Glomerular visceral epithelial cell (primary cell): Measurements from ENCODE around the gene ASB4.
"Not testable (repeated sequence)": the region's sequence is repeated elsewhere in the genome, so short reads cannot be mapped to it uniquely, and the experiment has no call there.

Experiments
- DNase-seq: peaks from one replicate; pipeline ENCODE4 v3.0.0-alpha.2; 2016; ENCODE audit errors: extremely low spot score

ASB4 gene

DNA sequence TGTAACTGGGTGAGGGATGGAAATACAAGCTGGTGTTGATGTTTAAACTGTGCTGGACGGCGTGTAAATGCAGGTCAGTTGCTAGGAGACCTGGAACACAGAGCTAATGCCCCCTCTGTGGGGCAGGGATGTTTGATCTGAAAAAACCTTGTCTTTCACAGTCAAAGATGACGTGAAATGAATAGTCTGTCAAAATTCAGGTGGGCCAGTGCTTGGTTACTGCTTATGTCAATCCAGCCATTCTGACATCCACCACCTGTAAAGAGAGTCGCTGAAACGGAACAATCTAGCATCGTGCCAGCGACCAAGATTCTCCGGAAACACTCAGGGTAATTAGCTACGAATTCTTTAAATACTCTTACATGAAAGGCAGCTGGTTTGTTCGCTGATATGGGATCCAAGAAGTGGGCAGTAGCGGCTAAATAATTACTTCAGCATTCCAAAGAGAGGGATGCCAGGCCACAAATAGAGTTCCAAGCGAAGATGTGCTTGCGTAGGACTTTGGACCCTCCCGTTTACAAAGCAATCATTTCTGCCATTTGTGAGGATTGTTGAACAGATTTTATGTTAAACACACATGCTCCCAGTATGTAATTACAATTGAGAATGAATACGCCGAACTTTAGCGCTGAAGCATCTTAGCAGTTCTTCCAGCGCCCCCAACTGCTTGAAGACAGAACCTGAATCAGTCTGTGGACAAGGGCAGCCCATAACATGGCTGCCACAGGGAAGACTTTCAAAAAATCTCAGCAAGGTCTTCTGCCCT is 7.3 kb upstream of the ASB4 start:
- peak; percentile 46 for DNase-seq

DNA sequence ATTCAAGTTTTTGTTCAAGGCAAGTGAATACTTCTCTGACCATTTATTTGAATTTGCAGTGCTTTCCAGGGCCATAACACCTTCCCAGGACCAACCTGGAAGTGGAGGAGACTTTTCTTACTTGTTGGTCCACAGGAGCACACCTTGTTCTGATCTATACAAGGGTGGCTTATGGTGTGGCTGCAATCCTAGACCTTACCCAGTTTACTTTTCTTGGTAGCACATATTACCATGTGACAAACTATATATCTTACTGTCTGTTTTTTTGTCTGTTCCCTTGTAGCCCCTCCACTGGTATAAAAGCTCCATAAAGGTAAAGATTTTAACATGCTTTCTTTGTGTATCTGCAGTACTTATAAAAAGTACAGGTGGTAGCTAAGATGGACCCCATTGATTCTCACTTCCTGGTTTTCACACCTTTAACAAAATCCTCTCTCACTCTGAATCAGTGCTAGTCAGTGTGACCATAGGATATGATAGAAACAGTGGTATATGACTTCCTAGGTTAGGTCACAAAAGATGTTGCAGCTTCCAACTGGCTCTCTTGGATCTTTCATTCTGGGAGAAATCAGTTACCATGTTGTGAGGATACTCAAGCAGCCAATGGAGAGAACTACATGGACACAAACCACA is 5.6 kb upstream of the ASB4 start:
- DNase-seq = no peak

DNA sequence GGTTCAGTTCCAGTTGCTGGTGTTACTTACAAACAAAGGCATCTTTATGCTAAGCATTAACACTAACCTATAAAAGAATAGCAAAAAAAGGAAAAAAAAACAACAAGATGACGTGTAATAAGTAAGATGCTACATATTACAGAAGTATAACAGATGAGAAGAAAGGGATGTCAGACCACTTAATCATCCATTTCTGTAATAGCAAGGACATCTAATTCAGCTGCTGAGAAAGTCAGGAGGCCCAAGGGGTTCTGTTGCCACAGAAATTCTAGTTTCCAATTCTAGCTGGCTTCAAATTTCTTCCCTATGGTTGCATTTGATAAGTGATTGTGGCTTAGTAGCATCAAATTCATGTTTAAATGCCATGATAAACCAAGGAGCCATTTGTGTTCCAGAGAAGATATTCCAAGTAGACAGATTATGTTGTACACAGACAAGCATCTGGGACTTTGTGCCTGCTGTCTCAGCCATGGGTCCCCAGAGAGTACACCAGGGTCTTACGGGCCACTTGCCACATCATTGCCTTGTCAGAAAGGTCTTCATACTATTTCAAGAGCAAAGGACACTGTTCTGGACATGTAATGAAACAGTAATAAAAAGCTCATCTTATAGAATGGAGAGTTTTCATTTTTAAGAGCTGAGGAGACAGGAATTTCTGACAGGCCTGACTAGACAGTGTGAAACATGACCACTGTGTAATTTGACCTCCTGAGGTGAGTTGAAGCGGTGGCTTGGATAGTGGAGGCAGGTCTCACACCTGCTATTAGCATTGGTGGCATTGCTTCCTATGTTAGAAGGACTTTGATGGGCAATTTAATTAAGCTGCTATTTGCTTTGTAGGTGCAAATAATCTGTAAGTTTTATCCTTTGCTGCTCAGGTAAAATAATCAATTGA is 4.2 kb upstream of the ASB4 start:
- no peak for DNase-seq

DNA sequence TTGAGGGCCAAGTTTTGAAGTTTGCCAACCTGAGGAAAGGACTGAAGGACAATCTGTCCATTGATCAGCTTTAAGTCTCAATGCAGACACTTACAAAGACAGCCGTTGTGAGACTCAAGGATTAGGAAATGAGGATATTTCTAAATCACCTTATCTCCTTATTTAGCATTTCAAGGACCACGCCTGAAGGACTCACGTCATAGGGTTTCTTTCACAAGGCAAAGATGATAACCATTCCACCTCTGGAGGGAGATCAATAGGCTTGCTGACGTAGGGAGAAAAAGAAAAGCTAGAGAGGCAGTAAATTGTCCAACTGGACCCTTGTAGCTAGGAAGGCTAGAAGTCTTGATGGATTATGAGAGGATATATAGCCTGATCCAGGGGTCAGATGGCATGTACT is 3.3 kb upstream of the ASB4 start:
- no peak for DNase-seq

DNA sequence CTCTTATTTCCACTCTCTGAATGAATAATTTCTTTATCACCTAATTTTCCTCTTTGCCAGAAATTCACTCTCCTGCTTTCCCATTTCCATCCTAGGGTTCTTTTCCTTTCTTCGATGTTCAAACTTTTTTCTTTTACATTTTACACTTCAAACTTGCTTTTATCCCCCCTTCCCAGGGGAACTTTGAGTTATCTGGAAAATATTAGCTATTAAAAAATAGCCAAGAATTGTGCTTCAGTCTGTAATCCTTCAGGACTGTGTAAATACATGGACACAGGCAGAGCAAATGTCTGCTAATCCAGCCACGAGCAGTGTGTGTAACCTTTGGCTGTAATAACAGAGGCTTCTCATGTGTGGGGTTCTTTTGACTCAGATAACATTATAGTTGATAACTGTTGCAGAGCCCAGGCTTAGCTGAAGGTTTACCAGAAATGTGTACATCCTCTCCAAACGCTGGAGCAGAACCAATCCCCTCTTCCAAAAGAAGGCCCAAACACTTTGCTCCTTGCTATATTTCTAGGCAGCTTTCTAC is 4.6 kb downstream of the ASB4 start:
- no peak for DNase-seq

DNA sequence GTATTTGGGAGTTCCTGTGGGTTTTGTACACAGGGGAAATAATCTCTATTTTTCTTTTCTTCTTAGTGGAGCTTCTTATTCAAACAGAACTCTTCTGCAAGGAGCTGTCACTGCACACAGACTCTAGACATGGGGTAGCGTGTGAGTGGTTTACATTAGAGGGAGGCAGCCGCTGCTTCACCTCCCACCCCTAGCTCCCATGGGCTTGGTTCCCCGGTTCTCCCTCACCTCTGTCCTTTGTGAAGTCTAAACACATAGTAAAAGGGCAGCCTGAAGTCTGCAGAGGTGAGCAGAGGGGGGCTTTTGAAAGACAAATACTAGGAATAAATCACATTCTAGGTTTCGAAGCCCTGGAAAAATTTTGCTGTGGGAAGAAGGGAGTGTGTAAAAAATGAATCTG is 5.5 kb downstream of the ASB4 start:
- DNase-seq = no peak

GRCh38 chr7:95491634-95492314 is 6.0 kb downstream of the ASB4 start:
- DNase-seq = peak; percentile 77

DNA sequence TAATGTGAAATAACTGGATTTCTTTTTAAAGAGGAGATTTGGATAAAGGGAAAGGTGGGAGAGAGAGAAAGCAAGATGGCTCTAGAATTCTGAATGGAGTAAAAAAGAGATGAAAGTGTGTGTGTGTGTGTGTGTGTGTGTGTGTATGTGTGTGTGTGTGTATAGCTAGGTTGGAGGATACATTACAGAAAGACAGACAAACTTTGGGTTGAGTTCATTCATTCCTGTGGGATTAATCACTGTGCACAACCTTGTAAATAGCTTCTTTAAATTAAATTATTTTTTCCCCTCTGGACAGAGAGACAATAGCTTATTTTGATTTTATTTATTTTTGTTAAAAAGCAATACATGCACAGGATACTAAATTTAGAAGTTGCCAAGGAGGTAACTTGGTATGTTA is 7.5 kb downstream of the ASB4 start:
- no peak for DNase-seq

DNA sequence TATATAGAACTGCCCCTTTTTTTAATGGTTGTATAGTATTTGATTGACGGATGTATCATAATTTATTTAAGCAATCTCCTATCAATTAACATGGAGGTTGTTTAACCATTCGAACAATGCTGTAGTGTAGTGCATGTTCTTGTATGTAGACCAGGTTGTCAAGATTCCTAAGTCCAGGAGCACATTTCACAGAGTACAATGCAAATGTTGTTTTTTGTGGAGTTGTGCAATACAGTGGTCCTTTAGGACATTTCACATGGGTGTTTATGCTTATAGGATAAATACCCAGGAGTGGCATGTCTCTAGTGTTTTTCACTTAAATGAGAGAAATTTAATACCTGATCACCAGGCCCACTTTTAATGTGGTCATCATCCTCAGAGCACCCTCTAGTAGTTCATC is 8.1 kb downstream of the ASB4 start:
- DNase-seq = no peak

GRCh38 chr7:95501261-95501832 is 15.6 kb downstream of the ASB4 start:
- peak; percentile 67 for DNase-seq

DNA sequence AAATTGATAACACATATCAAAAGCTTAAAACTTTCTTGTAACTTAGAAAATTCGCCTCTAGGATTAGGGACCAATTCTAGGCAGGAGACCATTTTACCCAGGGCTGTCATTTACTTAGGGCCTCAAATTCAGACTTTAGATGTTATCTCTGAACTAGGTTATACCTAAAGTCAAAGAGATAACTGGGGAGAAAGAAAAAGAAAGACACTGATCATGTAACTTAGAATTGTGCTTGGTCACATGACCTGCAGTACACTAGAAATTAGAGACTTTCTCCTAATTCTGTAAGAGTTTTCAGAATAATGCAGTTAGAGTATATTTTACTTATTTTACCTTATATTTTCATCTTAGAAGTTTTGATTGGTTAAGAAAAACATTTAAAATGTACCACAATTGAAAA is 16.7 kb downstream of the ASB4 start:
- DNase-seq = no peak

GRCh38 chr7:95503271-95504131 is 17.8 kb downstream of the ASB4 start:
- DNase-seq = no peak

GRCh38 chr7:95504132-95504588 is 18.4 kb downstream of the ASB4 start:
- not testable (repeated sequence) for DNase-seq

GRCh38 chr7:95508780-95509179 is 23.0 kb downstream of the ASB4 start:
- DNase-seq = no peak

DNA sequence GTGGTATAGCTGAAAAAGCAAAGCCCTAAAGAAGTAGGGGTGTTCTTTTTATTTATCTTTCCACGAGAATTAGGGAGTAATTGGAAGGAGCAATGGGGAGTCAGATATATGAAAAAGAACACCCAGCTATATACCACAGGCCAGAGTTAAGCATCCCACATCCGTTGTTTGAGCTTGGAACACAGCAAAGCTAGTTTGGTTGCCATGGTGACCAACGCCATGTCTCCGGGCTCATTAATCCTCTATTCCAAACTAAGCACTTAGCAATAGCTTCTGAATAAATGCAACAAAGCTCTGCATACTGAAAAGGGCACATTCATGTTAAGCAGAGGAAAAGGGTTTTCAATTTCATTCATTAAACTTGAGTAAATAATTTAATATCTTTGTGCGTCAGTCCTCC is 23.5 kb downstream of the ASB4 start:
- DNase-seq = peak; percentile 45

DNA sequence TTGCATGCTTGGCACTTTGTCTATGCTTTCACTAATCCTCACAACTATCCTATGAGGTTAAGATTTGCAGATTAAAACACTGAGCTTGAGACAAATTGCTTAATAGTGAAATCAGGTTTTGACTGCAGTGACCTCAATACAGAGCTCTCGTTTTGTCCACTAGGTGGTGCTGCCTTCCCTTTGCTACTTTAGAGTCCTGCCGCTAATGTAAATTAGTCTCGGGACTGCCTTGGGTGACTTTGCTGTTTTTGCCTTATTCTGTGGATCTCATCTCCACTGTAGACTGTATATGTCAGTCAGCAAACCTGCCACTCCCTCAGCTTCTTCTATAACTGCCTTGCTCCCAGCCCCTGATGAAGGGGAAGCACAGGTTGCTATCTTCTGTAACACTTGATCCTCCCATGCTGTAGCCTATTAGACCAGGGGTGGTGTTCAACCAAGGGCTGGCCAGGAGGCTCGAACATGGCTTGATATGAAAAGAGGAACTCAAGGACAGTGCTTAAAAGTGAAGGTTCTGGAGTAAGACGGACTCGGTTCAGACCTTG is 26.0 kb downstream of the ASB4 start:
- DNase-seq = peak; percentile 57

DNA sequence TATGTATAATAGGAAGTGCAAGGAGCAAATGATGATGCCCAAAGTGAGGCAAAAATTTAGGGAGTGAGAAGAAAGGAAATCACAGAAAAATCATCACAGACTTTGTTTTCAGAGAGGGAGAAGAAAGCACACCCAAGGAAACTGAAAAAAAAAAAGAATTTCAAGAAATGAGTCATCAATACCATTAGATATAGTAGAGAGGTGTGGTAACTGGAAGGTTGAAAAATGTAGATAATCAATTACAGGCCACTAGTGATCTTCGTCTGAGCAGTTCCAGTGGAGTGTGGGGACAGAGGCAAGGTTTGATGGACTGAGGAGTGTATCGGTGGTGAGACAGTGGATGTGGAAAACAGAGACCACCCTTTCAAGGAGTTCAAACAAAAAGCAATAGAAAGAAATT is 31.7 kb downstream of the ASB4 start:
- no peak for DNase-seq

DNA sequence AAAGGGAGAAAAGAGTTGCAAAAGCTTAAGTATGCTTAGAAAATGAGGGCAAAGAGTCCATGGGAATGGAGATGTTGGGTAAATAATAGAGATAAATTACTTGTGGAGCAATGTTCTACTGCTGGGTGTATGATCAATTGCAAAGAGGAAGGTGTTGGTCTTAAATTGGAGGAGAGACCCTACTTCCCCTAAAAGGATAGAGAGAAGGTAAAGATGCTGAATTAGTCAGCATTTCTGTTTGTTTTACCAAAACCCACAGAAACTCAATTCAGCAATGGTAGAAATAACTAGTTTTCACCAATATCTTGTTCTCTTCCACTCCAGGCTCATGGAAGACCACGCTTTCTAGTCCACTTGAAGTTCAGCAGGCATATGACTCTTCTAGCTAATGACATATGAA is 32.1 kb downstream of the ASB4 start:
- no peak for DNase-seq

- no peak for DNase-seq
Measured at GRCh38 chr7:95520136-95520535, 34.4 kb downstream of the ASB4 start.

- DNase-seq = no peak
Measured at GRCh38 chr7:95525503-95525902, 39.8 kb downstream of the ASB4 start.
